GM13976 (cell line): Measurements from ENCODE around the gene CRIP1.

Experiments used
- DNase-seq: peaks from one replicate; pipeline ENCODE4 v3.0.0; 2012; ENCODE audit warnings: low spot score
- in situ Hi-C: fragments of 300-500 bp; cut with MboI; formaldehyde crosslinking; loops from one replicate; pipeline ENCODE4 v1.12.0; 2022; ENCODE audit warnings: low sequenced_read_pairs, mixed read lengths, inconsistent platforms; ENCODE audit not compliant: unreplicated experiment
- TF ChIP-seq, protein P1 (sequence below): IDR thresholded peaks from 2 replicates; pipeline ENCODE4 v1.5.1; 2012; ENCODE audit warnings: borderline replicate concordance, mild to moderate bottlenecking; ENCODE audit not compliant: insufficient read depth; ENCODE audit errors: extremely low read depth, missing control alignments, control extremely low read depth

Gene CRIP1

DNA sequence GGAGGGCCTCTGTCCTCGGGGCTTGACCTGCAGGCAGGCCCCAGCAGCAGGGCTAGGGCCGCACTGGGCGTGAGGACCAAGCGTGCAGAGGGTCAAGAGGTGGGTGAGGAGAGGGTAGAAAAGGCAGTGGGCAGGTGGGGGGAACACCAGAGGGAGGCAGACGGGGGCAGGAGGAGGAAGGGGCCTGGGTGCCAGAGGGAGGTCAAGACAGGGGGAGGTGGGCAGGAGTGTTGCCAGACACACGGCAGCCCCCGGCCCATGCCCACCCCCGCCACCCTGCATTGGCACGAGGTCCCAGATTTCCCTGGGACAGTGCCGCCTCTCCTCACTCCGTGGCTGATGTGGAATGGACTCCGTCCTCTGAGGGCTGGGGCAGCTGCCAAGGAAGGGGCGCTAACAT, 47.9 kb downstream of the CRIP1 start:
- TF ChIP-seq, protein P1, sequence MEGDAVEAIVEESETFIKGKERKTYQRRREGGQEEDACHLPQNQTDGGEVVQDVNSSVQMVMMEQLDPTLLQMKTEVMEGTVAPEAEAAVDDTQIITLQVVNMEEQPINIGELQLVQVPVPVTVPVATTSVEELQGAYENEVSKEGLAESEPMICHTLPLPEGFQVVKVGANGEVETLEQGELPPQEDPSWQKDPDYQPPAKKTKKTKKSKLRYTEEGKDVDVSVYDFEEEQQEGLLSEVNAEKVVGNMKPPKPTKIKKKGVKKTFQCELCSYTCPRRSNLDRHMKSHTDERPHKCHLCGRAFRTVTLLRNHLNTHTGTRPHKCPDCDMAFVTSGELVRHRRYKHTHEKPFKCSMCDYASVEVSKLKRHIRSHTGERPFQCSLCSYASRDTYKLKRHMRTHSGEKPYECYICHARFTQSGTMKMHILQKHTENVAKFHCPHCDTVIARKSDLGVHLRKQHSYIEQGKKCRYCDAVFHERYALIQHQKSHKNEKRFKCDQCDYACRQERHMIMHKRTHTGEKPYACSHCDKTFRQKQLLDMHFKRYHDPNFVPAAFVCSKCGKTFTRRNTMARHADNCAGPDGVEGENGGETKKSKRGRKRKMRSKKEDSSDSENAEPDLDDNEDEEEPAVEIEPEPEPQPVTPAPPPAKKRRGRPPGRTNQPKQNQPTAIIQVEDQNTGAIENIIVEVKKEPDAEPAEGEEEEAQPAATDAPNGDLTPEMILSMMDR: no peak
- in situ Hi-C loops: no loop called here
- no peak for DNase-seq

DNA sequence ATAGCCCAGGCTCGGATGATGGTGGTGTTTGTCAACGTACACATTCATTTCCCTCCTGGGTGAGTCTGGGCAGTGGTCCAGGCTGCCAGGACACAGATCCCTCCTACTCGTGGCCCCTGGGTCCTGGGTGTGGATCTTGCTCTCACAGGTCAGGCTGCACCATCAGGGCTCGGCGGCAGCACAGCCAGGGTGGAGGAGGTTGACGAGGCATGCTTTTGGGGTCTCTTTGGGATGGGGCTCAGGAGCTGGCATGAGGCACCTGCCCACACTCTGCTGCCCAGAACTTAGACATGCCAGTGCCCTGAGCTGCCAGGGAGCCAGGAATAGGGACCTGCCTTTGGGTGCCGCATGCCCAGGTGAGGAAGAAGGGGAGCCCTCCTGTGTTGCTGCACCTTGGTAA, 49.4 kb downstream of the CRIP1 start:
- in situ Hi-C loops: no loop called here
- DNase-seq: no peak
- TF ChIP-seq, protein P1: no peak

DNA sequence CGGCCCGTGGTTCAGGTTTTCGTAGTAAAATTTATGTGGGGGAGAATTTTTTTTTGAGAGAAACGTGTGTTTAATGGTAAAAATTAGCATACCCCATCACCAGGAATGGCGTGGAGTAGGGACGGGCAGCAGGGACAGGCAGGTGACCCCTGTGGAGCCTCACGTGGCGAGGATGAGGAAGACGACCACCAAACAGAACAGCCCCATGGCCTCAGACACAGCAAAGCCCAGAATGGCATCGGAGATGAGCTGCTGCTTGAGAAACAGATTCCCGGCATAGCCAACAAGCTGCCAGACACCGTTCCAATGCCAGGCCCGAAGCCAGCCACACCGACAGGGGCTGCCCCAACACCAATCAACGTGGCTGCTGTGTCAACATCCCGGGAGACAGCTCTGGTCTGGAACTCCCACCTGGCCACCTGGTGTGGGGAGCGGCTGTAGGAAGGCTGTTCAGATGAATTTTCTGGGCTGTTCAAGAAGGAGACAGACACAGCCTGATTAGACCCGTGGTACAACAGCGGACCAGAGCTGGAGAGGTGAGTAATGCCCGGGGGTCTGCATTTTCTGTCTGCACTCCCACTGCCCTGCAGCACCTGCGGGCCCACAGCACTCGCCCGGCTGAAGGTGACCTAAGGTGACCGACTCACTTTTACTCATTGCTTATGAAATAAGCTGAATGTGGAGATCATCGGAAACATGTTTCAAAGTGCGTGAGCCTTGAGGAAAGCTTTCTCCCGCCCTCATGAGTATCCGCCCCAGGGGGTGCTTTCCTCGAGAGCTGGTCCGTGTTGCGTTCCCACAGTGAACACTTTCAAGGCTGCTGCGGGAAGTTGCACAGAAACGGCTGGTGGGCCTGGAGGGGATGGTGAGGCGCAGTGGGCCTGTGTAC, 50.2 kb downstream of the CRIP1 start:
- in situ Hi-C loops: no loop called here
- TF ChIP-seq, protein P1: no peak
- DNase-seq: no peak

DNA sequence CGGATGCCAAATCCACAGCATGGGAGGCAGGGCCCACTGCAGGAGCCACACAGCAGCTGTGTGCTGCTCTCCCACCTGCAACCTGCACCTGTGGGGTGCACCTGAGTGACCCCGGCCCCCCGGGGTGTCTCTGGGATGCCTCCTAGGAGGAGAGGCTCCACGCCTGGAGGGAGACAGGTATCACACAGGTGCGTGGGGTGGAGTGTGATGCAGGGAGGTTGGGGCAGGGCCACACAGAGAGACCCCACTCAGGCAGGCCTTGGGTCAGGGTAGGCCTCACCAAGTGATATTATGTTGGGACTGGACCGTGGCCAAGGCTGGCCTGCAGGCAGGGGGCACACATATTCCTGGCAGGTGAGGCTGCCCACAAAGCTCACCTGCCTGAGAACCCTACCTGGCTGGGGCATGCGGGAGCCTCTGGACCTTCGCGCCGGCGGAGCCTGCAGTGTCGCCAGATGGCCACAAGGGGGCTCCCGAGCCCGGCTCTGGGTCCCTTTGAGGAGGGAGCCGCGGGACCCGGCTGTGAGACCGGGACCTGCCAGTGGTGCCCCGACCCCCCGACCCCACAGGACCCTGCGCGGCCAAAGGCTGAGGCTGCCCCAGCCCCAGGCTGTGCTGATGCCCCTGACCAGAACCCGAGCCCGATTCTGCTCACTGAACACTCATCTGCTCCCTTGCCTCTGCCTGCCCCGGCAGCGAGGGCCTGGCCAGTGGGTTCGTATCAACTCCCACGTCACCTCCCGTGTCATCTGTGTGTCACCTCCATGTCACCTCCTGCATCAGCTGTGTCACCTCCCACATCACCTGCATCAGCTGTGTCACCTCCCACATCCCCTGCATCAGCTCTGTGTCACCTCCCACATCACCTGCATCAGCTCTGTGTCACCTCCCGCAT, 51.1 kb downstream of the CRIP1 start:
- TF ChIP-seq, protein P1: peak; percentile 96
- DNase-seq: peak; percentile 93
- in situ Hi-C loops: no loop called here
